PFSK-1 (cell line): ENCODE data around the gene ADGRG7.

Experiments used
- FOXP2 ChIP-seq: optimal IDR thresholded peaks from 2 replicates; pipeline ENCODE3; 2011; ENCODE audit warnings: borderline replicate concordance, control low read depth, inconsistent platforms; ENCODE audit not compliant: insufficient read depth; ENCODE audit errors: extremely low read length, extremely low read depth
- POLR2AphosphoS5 ChIP-seq: IDR thresholded peaks from 2 replicates; pipeline ENCODE4 v1.6.1; 2012; ENCODE audit warnings: low read depth, mild to moderate bottlenecking, control low read depth, low read length, moderate library complexity
- REST ChIP-seq, 2 experiments: IDR thresholded peaks; 2 replicates each; pipeline versions ENCODE4 v1.6.1 to v1.8.0; 2011 to 2012; ENCODE audit warnings: low read depth in 2 of 2, low read length in 2 of 2, control low read depth in 1 of 2, inconsistent platforms in 1 of 2, mild to moderate bottlenecking in 1 of 2, moderate library complexity in 1 of 2; ENCODE audit not compliant: insufficient read depth in 1 of 2
- SIN3A ChIP-seq: IDR thresholded peaks from 2 replicates; pipeline ENCODE4 v1.6.1; 2012; ENCODE audit warnings: mild to moderate bottlenecking, low read length, moderate library complexity, borderline replicate concordance; ENCODE audit not compliant: insufficient read depth
- TAF1 ChIP-seq: IDR thresholded peaks from 2 replicates; pipeline ENCODE4 v1.6.1; 2012; ENCODE audit warnings: low read length, control low read depth, borderline replicate concordance; ENCODE audit not compliant: insufficient read depth

- TF ChIP-seq TAF1 (no peak), POLR2AphosphoS5 (no peak), REST (IDR thresholded peaks at IDR 0.05; ENCODE audit: insufficient read depth in 1 of 2, low read depth in 2 of 2, low read length in 2 of 2) (no peak), SIN3A (no peak), FOXP2 (no peak)
Measured at GRCh38 chr3:100656945-100657344, 47.5 kb downstream of the ADGRG7 start.
